Fibroblast of the aortic adventitia (primary cell): ENCODE measurements around the gene PALLD. TPM values are rescaled to one million over a fixed set of nuclear protein-coding genes. Genes with fewer than 3 reads are reported as not detected.

Source experiments
- DNase-seq: peaks from one replicate; pipeline ENCODE4 v3.0.0-alpha.2; 2010; ENCODE audit warnings: low read depth
- H3K4me3 ChIP-seq: 2 replicates; pipeline ENCODE4 v1.5.1; 2011; ENCODE audit warnings: low read depth, mild to moderate bottlenecking, control low read depth, low read length, moderate library complexity
- total RNA-seq: library from RNA; depleted of rRNA; stranded (reverse); fragments of >200 nt; gene quantifications from 2 replicates; pipeline ENCODE4 v1.2.3, GENCODE V29; 2012; ENCODE audit warnings: low replicate concordance
- TF ChIP-seq, protein P1 (sequence below): IDR thresholded peaks from 2 replicates; pipeline ENCODE4 v1.5.1; 2011; ENCODE audit warnings: mild to moderate bottlenecking, low read length, control low read depth, inconsistent platforms; ENCODE audit not compliant: insufficient read depth

Gene PALLD
- total RNA-seq, 1 donor = 52.1 TPM

DNA sequence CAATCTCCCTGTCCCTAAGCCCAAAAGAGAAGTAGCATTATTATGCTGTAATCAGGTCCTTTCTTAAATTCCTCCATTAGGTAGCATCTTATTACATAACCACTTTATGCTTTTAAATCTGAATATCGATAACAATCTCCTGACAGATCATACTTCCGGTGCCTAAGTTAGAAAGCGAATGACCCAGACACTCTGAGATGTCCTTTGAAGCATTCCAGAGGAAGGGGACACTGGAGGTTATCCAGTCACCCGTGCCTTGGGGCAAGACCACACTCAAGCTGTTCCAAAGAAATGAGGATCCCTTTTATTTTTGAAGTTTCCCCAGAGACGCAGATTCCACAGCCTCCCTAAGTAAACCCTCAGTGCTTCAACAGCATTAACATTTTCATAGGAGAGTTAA lies 125.7 kb downstream of the PALLD start:
- DNase-seq = no peak
- no peak overlapping the region for H3K4me3 ChIP-seq
- TF ChIP-seq, protein P1, sequence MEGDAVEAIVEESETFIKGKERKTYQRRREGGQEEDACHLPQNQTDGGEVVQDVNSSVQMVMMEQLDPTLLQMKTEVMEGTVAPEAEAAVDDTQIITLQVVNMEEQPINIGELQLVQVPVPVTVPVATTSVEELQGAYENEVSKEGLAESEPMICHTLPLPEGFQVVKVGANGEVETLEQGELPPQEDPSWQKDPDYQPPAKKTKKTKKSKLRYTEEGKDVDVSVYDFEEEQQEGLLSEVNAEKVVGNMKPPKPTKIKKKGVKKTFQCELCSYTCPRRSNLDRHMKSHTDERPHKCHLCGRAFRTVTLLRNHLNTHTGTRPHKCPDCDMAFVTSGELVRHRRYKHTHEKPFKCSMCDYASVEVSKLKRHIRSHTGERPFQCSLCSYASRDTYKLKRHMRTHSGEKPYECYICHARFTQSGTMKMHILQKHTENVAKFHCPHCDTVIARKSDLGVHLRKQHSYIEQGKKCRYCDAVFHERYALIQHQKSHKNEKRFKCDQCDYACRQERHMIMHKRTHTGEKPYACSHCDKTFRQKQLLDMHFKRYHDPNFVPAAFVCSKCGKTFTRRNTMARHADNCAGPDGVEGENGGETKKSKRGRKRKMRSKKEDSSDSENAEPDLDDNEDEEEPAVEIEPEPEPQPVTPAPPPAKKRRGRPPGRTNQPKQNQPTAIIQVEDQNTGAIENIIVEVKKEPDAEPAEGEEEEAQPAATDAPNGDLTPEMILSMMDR = no peak

DNA sequence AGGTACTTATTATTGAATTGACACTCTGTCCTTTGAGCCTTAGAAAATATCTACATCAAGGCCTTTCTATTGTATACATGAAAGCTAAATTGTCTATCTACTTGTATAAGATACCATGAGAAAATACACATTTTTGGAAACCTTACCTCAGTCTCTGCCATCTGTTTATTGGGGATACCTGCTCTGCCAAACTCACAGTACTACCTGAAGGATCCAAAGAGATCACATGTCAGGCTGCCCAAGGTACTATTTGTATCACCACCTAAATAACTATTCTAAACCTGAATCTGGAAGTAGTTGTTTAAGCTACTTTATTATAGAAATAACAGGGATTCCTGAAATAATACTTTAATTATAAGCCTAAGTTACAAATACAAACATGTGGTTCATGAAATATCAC lies 126.2 kb downstream of the PALLD start:
- DNase-seq = no peak

DNA sequence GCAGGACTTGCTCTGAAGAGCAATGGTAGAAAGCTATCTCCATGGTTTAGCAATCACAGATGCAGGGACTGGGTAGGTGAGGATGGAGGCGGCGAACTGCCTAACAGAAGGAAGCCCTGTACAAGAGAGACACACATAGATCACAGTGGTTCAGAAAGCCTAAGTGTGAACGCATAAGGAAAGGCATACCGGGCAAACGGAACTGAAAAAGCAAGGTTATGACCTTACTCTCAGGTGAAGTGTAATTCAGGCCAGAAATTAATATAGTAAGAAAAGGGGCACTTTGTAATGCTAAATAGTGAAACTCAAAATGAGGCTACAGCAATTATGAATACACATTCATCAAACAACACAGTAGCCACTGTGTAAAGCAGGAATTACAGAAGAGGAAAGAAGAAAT lies 126.6 kb downstream of the PALLD start:
- DNase-seq = no peak
- TF ChIP-seq, protein P1 = no peak
- H3K4me3 ChIP-seq = no peak overlapping the region

More for the DNA sequence above, 126.2 kb downstream of the PALLD start:
- TF ChIP-seq, protein P1 = no peak
- H3K4me3 ChIP-seq = no peak overlapping the region

DNA sequence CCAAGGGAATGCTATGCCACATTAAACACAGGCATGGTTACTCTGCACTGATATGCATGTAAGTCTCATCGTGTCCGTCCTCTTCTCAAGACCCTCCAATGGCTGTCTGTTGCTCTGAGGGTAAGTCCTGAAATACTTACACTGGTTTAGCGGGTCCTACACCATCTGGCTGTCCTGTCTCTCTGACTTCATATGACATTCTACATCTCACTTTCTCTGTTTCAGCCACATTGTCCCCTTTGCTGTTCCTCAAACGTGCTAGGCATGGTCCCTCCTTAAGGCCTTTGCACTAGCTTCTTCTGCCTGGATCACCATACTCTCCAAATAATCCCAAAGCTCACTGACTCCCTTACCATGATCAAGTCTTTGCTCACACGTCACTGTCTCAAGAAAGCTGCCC lies 131.4 kb downstream of the PALLD start:
- no peak overlapping the region for H3K4me3 ChIP-seq
- DNase-seq = no peak
- TF ChIP-seq, protein P1 = no peak

DNA sequence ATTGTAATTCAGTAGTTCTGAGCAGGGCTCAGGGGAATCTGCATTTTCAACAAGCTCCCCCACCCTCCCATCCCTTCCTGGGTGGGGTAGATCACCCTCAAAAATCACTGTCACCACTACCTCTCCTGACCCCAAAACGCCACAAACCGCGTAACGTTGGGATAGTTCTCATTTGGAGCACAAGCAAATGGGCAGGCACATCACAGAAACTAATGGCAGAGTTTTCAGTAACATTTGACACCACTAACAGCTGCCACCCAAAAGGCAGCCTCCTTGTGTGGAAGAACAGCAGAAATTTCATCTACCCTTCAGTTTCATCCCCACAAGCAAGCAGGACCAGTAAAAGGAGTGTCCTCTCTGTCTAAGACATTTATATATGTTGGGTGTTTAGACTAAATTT lies 132.7 kb downstream of the PALLD start:
- no peak overlapping the region for H3K4me3 ChIP-seq
- DNase-seq = no peak
- TF ChIP-seq, protein P1 = no peak

DNA sequence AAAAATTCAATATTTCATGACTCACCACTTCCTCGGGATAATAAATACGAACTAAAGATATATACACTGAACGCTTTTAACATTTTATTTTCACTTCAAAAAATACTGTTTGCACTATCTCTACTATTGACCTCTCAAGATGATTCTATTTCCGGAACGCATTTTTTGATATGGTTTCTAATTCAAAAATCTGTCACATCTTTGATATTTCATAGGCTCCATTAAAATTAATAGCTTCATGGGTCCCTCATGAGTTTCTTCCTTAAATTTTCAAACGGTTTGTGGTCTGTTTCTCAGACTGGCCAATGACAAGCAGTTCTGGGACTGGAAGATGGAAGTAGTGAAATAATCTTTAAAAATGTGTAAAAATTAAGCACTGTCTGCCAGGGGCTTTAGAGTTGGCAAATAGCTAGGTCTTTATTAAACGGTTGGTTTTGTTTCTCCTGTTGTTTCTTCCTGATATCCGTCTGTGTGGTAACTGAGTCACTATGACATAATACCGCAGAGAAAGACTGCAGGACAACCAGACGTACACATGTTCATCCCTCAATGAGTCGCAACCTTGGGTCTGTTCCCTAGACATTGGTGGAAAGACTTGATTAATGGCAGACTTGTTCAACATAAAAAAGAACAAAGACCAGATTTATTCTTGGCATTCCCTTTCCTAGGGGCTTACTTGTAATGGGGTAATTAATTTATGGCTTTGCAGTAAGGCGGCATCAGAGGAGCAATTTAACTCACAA lies 133.8 kb downstream of the PALLD start:
- TF ChIP-seq, protein P1 = no peak
- peak overlapping the region; percentile 76 for H3K4me3 ChIP-seq
- DNase-seq = peak; percentile 65
